Aorta (tissue), 5 donors: ENCODE measurements around the gene SPEN. TPM values are rescaled to one million over a fixed set of nuclear protein-coding genes. Genes with fewer than 3 reads are reported as not detected.

Experiments used
- ATAC-seq: fragments of 200-7000 bp; cut with Tn5 transposase; one replicate; pipeline ENCODE4 v1.9.1; 2022; ENCODE audit warnings: moderate library complexity; ENCODE audit not compliant: low FRiP score
- DNase-seq, 2 donors: peaks; one replicate each; pipeline ENCODE4 v3.0.0-alpha.2; 2020
- H3K27ac ChIP-seq, 2 donors: one replicate each; pipeline ENCODE4 v1.5.1; 2013; ENCODE audit warnings: low read length in 2 of 2, mild to moderate bottlenecking in 2 of 2, moderate library complexity in 2 of 2, control low read depth in 1 of 2, inconsistent platforms in 1 of 2, low read depth in 1 of 2
- H3K27me3 ChIP-seq, 2 donors: one replicate each; pipeline ENCODE4 v1.6.1; 2013; ENCODE audit warnings: control low read depth in 1 of 2, low read length in 1 of 2, mild to moderate bottlenecking in 1 of 2, moderate library complexity in 1 of 2; ENCODE audit not compliant: insufficient read depth in 2 of 2, control insufficient read depth in 1 of 2
- H3K36me3 ChIP-seq, 2 donors: one replicate each; pipeline ENCODE4 v1.6.1; 2013; ENCODE audit warnings: control low read depth in 1 of 2, low read length in 1 of 2, mild to moderate bottlenecking in 1 of 2; ENCODE audit not compliant: insufficient read depth in 2 of 2, control insufficient read depth in 1 of 2
- H3K4me1 ChIP-seq, 2 donors: one replicate each; pipeline ENCODE4 v1.6.1; 2013; ENCODE audit warnings: low read length in 2 of 2, control low read depth in 1 of 2, mild to moderate bottlenecking in 1 of 2, moderate library complexity in 1 of 2; ENCODE audit not compliant: insufficient read depth in 2 of 2, control insufficient read depth in 1 of 2
- H3K4me3 ChIP-seq, 2 donors: one replicate each; pipeline ENCODE4 v1.5.1; 2013; ENCODE audit warnings: low read length in 2 of 2, control low read depth in 1 of 2, mild to moderate bottlenecking in 1 of 2
- H3K9me3 ChIP-seq: one replicate; pipeline ENCODE4 v1.6.1; 2013; ENCODE audit warnings: mild to moderate bottlenecking, low read length; ENCODE audit not compliant: control insufficient read depth
- WGBS, 2 donors: extraction: QIAGEN DNeasy Blood & Tissue Kit; methylation state at CpG; one replicate each; pipeline ENCODE4 v1.1.7; 2013; 5-methylcytosine and 5-hydroxymethylcytosine counted together
- intact Hi-C, 2 donors: fragments of 100-400 bp; cut with DNase I; formaldehyde crosslinking; loops; one replicate each; pipeline versions ENCODE4 v1.14.2 to v1.15.0; 2022
- polyA plus RNA-seq, 2 donors: library from polyadenylated mRNA; stranded (reverse); fragments of 200-250 nt; gene quantifications; one replicate each; pipeline ENCODE4 v1.2.3, GENCODE V29; 2013
- total RNA-seq, 2 donors: library from RNA; stranded (reverse); fragmentation: NEBNext Ultra II Directional; extraction: Animal tissue kit (Norgen Biotek cat#: 25700); gene quantifications; one replicate each; pipeline ENCODE4 v1.2.1, GENCODE V29; 2021
- donor health status: healthy with polysubstance abuse.
- donor health status: Bipolar disorder and iron deficiency.
- donor health status: DM: no; HTN: no; CAD: no.
- donor health status: DM: no; HTN: no; CAD: no.
- donor health status: DM: yes; HTN: yes; CAD: no.

SPEN gene
- total and polyA plus RNA-seq, 4 donors: 19.8 to 102 (median 51.7) TPM

GRCh38 chr1:15849775-15850324 is 2.3 kb downstream of the SPEN start:
- Histone ChIP-seq H3K4me1 (no peaks in the 10 kb centered on the region), H3K27me3 (no peaks in the 10 kb centered on the region), H3K4me3 (peak overlapping the region; percentile 72 to 85), H3K36me3 (no peaks in the 10 kb centered on the region), H3K27ac (peak overlapping the region; percentile 29 to 43), H3K9me3 (no peaks in the 10 kb centered on the region)
- WGBS, 2 donors: 0 to 1% methylated on average over 16 of the region's 16 CpGs
- DNase-seq (peak in 1 of 2 donors; percentile 72), ATAC-seq (peak; percentile 3)
- intact Hi-C loops: loop anchor here (2.0 to 10.0 kb wide), 3 partner anchors 15 to 55 kb away; no protein-coding TSS in a partner anchor

DNA sequence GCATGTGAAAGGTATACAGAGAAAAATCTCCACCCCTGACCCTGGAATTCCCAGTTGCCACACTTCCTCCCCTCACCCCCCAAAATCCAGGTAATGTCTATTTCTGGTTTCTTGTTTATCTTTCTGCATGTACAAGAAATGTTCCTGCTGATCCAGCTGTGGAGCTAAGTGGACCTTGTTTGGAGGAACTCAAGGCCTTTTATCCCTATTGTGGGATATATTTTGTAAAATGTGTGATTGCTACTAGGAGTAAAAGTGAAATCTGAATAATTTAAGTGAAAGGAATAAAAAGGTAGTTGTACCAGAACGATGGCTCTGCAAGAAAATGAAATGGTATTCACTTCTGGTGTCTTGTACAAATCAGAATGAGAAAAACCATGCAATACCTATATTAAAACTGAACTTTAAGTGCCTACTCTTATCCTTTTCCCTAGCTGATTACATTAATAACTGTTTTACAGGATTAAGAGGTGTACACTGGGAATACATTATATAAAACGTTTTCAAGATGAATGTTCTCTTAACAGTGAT is 3.0 kb downstream of the SPEN start:
- peak overlapping the region in 1 of 2 donors; percentile 72 for H3K4me3 ChIP-seq
- H3K4me1 ChIP-seq: no peaks in the 10 kb centered on the region
- DNase-seq: no peak
- 0 to 5% methylated on average over 2 of the region's 2 CpGs for WGBS, 2 donors
- intact Hi-C loops: no loop called here
- no peaks in the 10 kb centered on the region for H3K27me3 ChIP-seq
- ATAC-seq: no peak
- H3K9me3 ChIP-seq: no peaks in the 10 kb centered on the region
- peak overlapping the region in 1 of 2 donors; percentile 55 for H3K27ac ChIP-seq
- no peaks in the 10 kb centered on the region for H3K36me3 ChIP-seq

DNA sequence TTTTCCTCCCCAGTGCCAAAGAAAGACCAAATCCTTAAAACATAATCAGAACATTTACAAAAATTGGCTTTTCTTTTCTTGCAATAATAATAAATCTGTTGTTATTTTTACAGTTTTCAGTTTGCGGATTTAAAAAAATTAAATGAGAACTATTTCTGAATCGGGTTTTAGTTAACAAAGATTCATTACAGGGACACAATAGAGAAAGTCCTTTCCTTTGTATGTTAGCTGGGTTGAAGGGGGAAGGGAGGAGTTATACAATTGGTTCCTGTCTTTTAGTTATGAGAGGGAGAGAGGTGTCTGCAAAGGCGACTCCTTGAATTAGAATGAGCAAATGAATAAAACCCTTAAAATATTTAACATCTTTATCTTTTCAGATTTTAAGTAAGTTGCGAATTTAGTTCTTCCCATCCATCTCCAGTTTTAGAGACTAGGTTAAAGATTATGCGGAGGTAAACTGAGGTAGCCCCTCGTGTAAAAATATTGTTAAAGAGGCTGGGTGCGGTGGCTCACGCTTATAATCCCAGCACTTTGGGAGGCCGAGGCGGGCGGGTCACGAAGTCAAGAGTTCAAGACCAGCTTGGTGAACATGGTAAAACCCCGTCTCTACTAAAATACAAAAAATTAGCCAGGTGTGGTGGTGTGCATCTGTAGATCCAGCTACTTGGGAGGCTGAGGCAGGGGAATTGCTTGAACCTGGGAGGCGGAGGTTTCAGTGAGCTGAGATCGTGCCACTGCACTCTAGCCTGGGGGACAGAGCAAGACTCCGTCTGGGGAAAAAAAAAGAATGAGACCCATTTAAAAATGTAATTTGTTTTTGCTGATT is 3.9 kb downstream of the SPEN start:
- Histone ChIP-seq H3K27me3 (no peaks in the 10 kb centered on the region), H3K36me3 (no peaks in the 10 kb centered on the region), H3K9me3 (no peaks in the 10 kb centered on the region), H3K4me3 (no peak overlapping the region), H3K27ac (no peak overlapping the region), H3K4me1 (no peaks in the 10 kb centered on the region)
- no peak for DNase-seq
- 57 to 59% methylated on average over 16 of the region's 16 CpGs for WGBS, 2 donors
- no peak for ATAC-seq
- intact Hi-C loops: no loop called here

GRCh38 chr1:15852036-15852827 is 4.7 kb downstream of the SPEN start:
- intact Hi-C loops: no loop called here

GRCh38 chr1:15852828-15853302 is 5.4 kb downstream of the SPEN start:
- H3K9me3 ChIP-seq: no peaks in the 10 kb centered on the region
- H3K4me3 ChIP-seq: no peak overlapping the region
- 80 to 90% methylated on average over 3 of the region's 3 CpGs for WGBS, 2 donors
- no peak for ATAC-seq
- H3K36me3 ChIP-seq: no peaks in the 10 kb centered on the region
- H3K27me3 ChIP-seq: no peaks in the 10 kb centered on the region
- no peak for DNase-seq
- peaks cover 0 to 1% of the 10 kb centered on the region in 2 donors for H3K4me1 ChIP-seq
- intact Hi-C loops: no loop called here
- no peak overlapping the region for H3K27ac ChIP-seq

More at GRCh38 chr1:15852036-15852827, 4.7 kb downstream of the SPEN start:
- no peak overlapping the region for H3K27ac ChIP-seq
- no peak for DNase-seq
- no peaks in the 10 kb centered on the region for H3K27me3 ChIP-seq
- no peaks in the 10 kb centered on the region for H3K36me3 ChIP-seq
- ATAC-seq: no peak
- H3K4me1 ChIP-seq: peaks cover 0 to 1% of the 10 kb centered on the region in 2 donors
- H3K9me3 ChIP-seq: no peaks in the 10 kb centered on the region
- no peak overlapping the region for H3K4me3 ChIP-seq
- 18 to 20% methylated on average over 6 of the region's 6 CpGs for WGBS, 2 donors

DNA sequence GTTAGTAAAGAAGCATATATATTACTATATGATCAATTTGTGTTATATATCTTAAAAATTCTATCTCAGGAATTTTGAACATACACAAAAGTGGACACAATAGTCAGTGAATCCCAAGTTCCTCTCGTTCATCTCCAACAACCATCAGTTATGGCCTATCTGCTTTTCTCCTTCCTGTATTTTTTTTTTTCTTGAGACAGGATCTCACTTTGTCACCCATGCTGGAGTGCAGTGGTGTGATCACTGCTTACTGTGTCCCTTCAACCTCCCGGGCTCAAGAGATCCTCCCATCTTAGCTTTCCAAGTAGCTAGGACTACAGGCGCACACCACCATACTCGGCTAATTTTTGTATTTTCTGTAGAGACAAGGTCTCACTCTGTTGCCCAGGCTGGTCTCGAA is 9.4 kb downstream of the SPEN start:
- Histone ChIP-seq H3K27me3 (no peaks in the 10 kb centered on the region), H3K27ac (no peak overlapping the region), H3K4me1 (peaks cover 0 to 1% of the 10 kb centered on the region in 2 donors), H3K4me3 (no peak overlapping the region), H3K36me3 (no peaks in the 10 kb centered on the region), H3K9me3 (no peaks in the 10 kb centered on the region)
- DNase-seq: no peak
- intact Hi-C loops: no loop called here
- no peak for ATAC-seq
- 91 to 95% methylated on average over 5 of the region's 5 CpGs for WGBS, 2 donors

- WGBS, 2 donors: 74% methylated on average over 6 of the region's 6 CpGs
- peaks cover 0 to 1% of the 10 kb centered on the region in 2 donors for H3K4me1 ChIP-seq
- no peak for ATAC-seq
These were observed 10.7 kb downstream of the SPEN start for GRCh38 chr1:15858069-15858670.

GRCh38 chr1:15858672-15859372 is 11.3 kb downstream of the SPEN start:
- intact Hi-C loops: no loop called here
- no peak for DNase-seq
- Histone ChIP-seq H3K27me3 (no peaks in the 10 kb centered on the region), H3K4me3 (no peak overlapping the region), H3K36me3 (no peaks in the 10 kb centered on the region), H3K9me3 (no peaks in the 10 kb centered on the region), H3K4me1 (peaks cover 0 to 1% of the 10 kb centered on the region in 2 donors), H3K27ac (no peak overlapping the region)
- WGBS, 2 donors: 86 to 88% methylated on average over 8 of the region's 8 CpGs
- ATAC-seq: no peak

More at GRCh38 chr1:15858069-15858670, 10.7 kb downstream of the SPEN start:
- Histone ChIP-seq H3K36me3 (no peaks in the 10 kb centered on the region), H3K4me3 (no peak overlapping the region), H3K9me3 (no peaks in the 10 kb centered on the region), H3K27ac (no peak overlapping the region), H3K27me3 (no peaks in the 10 kb centered on the region)
- no peak for DNase-seq
- intact Hi-C loops: no loop called here
